Vagina (tissue), 2 donors: ENCODE results near the gene DHRSX. TPM values are rescaled to one million over a fixed set of nuclear protein-coding genes. Genes with fewer than 3 reads are reported as not detected.

ENCODE experiments used
- DNase-seq, 2 donors: peaks; one replicate each; pipeline ENCODE4 v3.0.0-alpha.2; 2017; ENCODE audit errors: extremely low spot score in 2 of 2
- H3K27ac ChIP-seq: fragments of 200-600 bp; sonication (generic); one replicate; pipeline ENCODE4 v1.5.1; 2019
- H3K27me3 ChIP-seq: fragments of 200-600 bp; sonication (generic); one replicate; pipeline ENCODE4 v1.5.1; 2019
- H3K36me3 ChIP-seq, 2 donors: fragments of 200-600 bp; sonication (generic); one replicate each; pipeline ENCODE4 v1.5.1; 2017 to 2019
- H3K4me1 ChIP-seq: fragments of 200-600 bp; sonication (generic); one replicate; pipeline ENCODE4 v1.5.1; 2019
- H3K4me3 ChIP-seq, 2 donors: fragments of 200-600 bp; sonication (generic); 1 replicate in 1 of 2; 2 replicates in 1 of 2; pipeline ENCODE4 v1.5.1; 2016 to 2019
- H3K9me3 ChIP-seq: fragments of 200-600 bp; sonication (generic); one replicate; pipeline ENCODE4 v1.5.1; 2019
- CTCF ChIP-seq, 3 experiments: fragments of 450-650 bp in 2 of 3; fragments of 200-600 bp in 1 of 3; sonication (generic) in 1 of 3; IDR thresholded peaks; one replicate each; pipeline ENCODE4 v1.5.1; 2017 to 2019; ENCODE audit warnings: antibody characterized with exemption in 3 of 3, mild to moderate bottlenecking in 2 of 3, moderate library complexity in 2 of 3
- POLR2A ChIP-seq, 2 donors: fragments of 450-650 bp; IDR thresholded peaks; one replicate each; pipeline ENCODE4 v1.6.1; 2017; ENCODE audit warnings: antibody characterized with exemption in 2 of 2, mild to moderate bottlenecking in 2 of 2, moderate library complexity in 2 of 2
- POLR2AphosphoS5 ChIP-seq, 2 donors: sonication (generic); formaldehyde crosslinking; IDR thresholded peaks; one replicate each; pipeline ENCODE4 v1.9.0; 2017; ENCODE audit warnings: antibody characterized with exemption in 2 of 2, mild to moderate bottlenecking in 2 of 2, low read depth in 1 of 2; ENCODE audit not compliant: insufficient read depth in 1 of 2
- intact Hi-C: fragments of 100-400 bp; cut with DNase I; formaldehyde crosslinking; loops from one replicate; pipeline ENCODE4 v1.15.1; 2023
- total RNA-seq: library from RNA; depleted of rRNA; stranded (reverse); fragments of >200 nt; gene quantifications from one replicate; pipeline ENCODE4 v1.2.3, GENCODE V29; 2016

Gene DHRSX
- total RNA-seq, 1 donor from 2014 or later, result 26.0 TPM

- Histone ChIP-seq H3K27me3 (no peaks in the 10 kb centered on the region), H3K4me3 (no peak overlapping the region), H3K27ac (no peak overlapping the region), H3K4me1 (peaks cover 19% of the 10 kb centered on the region), H3K36me3 (peaks cover 0 to 28% of the 10 kb centered on the region in 2 donors), H3K9me3 (no peaks in the 10 kb centered on the region)
- no peak for DNase-seq
- no peak for TF ChIP-seq POLR2AphosphoS5 (IDR thresholded peaks at IDR 0.05; ENCODE audit: insufficient read depth in 1 of 2, low read depth in 1 of 2)
- no peak for TF ChIP-seq CTCF (IDR thresholded peaks at IDR 0.05)
- TF ChIP-seq POLR2A (IDR thresholded peaks at IDR 0.05), result no peak
- intact Hi-C loops, result no loop called here
Measured at GRCh38 chrX:2488621-2489285, 12.0 kb downstream of the DHRSX start.

- Histone ChIP-seq H3K4me3 (no peak overlapping the region), H3K27me3 (no peaks in the 10 kb centered on the region), H3K36me3 (peaks cover 0 to 28% of the 10 kb centered on the region in 2 donors), H3K4me1 (peaks cover 19% of the 10 kb centered on the region), H3K27ac (no peak overlapping the region), H3K9me3 (no peaks in the 10 kb centered on the region)
- no peak for DNase-seq
- no peak for TF ChIP-seq POLR2A (IDR thresholded peaks at IDR 0.05)
- no peak for TF ChIP-seq POLR2AphosphoS5 (IDR thresholded peaks at IDR 0.05; ENCODE audit: insufficient read depth in 1 of 2, low read depth in 1 of 2)
- no peak for TF ChIP-seq CTCF (IDR thresholded peaks at IDR 0.05)
- intact Hi-C loops, result no loop called here
Measured at GRCh38 chrX:2487366-2487765, 13.4 kb downstream of the DHRSX start.

GRCh38 chrX:2486476-2487133 is 14.2 kb downstream of the DHRSX start:
- Histone ChIP-seq H3K36me3 (peaks cover 0 to 28% of the 10 kb centered on the region in 2 donors), H3K4me1 (peaks cover 19% of the 10 kb centered on the region), H3K9me3 (no peaks in the 10 kb centered on the region), H3K27me3 (no peaks in the 10 kb centered on the region), H3K27ac (peak overlapping the region; percentile 71), H3K4me3 (no peak overlapping the region)
- intact Hi-C loops, result no loop called here
- TF ChIP-seq POLR2AphosphoS5 (IDR thresholded peaks at IDR 0.05; ENCODE audit: insufficient read depth in 1 of 2, low read depth in 1 of 2) (no peak), POLR2A (IDR thresholded peaks at IDR 0.05) (no peak), CTCF (IDR thresholded peaks at IDR 0.05) (no peak)
- DNase-seq, result no peak

DNA sequence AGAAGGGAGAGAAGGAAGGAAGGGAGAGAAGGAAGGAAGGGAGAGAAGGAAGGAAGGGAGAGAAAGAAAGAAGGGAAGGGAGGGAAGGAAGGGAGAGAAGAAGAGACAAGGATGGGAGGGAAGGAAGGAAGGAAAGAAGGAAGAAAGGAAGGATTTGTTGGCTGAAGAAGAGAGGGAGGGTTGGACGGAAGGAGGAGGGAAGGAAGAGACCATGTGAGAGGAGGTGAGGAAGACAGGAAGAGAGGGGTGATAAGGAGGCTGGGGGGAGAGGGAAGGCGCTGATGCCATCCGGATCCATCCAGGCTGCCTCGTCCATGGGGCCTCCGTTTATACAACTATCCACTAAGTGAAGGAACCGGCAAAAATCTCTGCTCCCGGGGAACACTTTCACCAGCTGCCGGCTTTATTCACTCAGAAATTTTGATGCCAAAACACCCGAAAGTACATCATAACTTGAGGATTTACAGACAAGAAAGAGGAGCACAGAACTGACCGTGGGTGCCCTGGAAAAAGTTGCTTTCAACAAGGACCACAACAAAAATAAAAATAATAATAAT is 14.9 kb downstream of the DHRSX start:
- Histone ChIP-seq H3K4me1 (peaks cover 19% of the 10 kb centered on the region), H3K27ac (peak overlapping the region; percentile 71), H3K4me3 (peak overlapping the region in 1 of 2 donors; percentile 13), H3K36me3 (peaks cover 0 to 28% of the 10 kb centered on the region in 2 donors), H3K27me3 (no peaks in the 10 kb centered on the region), H3K9me3 (no peaks in the 10 kb centered on the region)
- intact Hi-C loops, result no loop called here
- no peak for DNase-seq
- TF ChIP-seq POLR2A (IDR thresholded peaks at IDR 0.05) (no peak), CTCF (IDR thresholded peaks at IDR 0.05) (no peak), POLR2AphosphoS5 (IDR thresholded peaks at IDR 0.05; ENCODE audit: insufficient read depth in 1 of 2, low read depth in 1 of 2) (no peak)
